Right lobe of liver (tissue), 6 donors: Measurements from ENCODE around the gene CLEC16A. TPM values are rescaled to one million over a fixed set of nuclear protein-coding genes. Genes with fewer than 3 reads are reported as not detected.

Source experiments
- ATAC-seq, 4 donors: fragments of 200-7000 bp; cut with Tn5 transposase; one replicate each; pipeline ENCODE4 v1.9.1; 2020; ENCODE audit warnings: mild to moderate bottlenecking in 4 of 4, moderate library complexity in 4 of 4
- DNase-seq, 3 donors: peaks; one replicate each; pipeline ENCODE4 v3.0.0-alpha.2; 2020
- H3K27ac ChIP-seq, 3 donors: fragments of 200-600 bp; one replicate each; pipeline ENCODE4 v1.8.0; 2022
- H3K27me3 ChIP-seq, 2 donors: fragments of 200-600 bp; one replicate each; pipeline ENCODE4 v1.8.0; 2022
- H3K36me3 ChIP-seq, 4 donors: fragments of 200-600 bp; sonication (generic) in 1 of 4; one replicate each; pipeline versions ENCODE4 v1.5.1 to v1.8.0; 2017 to 2022; ENCODE audit warnings: control low read depth in 1 of 4
- H3K4me1 ChIP-seq, 4 donors: fragments of 200-600 bp; sonication (generic) in 1 of 4; one replicate each; pipeline versions ENCODE4 v1.5.1 to v1.8.0; 2017 to 2022; ENCODE audit warnings: control low read depth in 1 of 4
- H3K4me3 ChIP-seq, 3 donors: fragments of 200-600 bp; one replicate each; pipeline ENCODE4 v1.8.0; 2022
- H3K9me3 ChIP-seq, 4 donors: fragments of 200-600 bp; sonication (generic) in 1 of 4; one replicate each; pipeline versions ENCODE4 v1.5.1 to v1.8.0; 2017 to 2022; ENCODE audit warnings: control low read depth in 1 of 4
- POLR2A ChIP-seq: fragments of 450-650 bp; IDR thresholded peaks from one replicate; pipeline ENCODE4 v1.6.1; 2017; ENCODE audit warnings: antibody characterized with exemption, mild to moderate bottlenecking
- WGBS: methylation state at CpG from one replicate; pipeline ENCODE4 v1.1.6; 2018; ENCODE audit warnings: low coverage, low lambda C conversion rate; ENCODE audit not compliant: insufficient coverage; ENCODE audit errors: missing lambda C conversion rate; 5-methylcytosine and 5-hydroxymethylcytosine counted together
- intact Hi-C, 2 donors: fragments of 100-400 bp; cut with DNase I; formaldehyde crosslinking; loops; one replicate each; pipeline versions ENCODE4 v1.11.2 to v1.14.1; 2022
- total RNA-seq, 6 experiments: library from RNA; depleted of rRNA in 2 of 6; stranded (reverse); fragments of >200 nt in 2 of 6; fragmentation: NEBNext Ultra II Directional in 3 of 6; extraction: Animal tissue kit (Norgen Biotek cat#: 25700) in 3 of 6; gene quantifications; one replicate each; pipeline versions ENCODE4 v1.1.0 to v1.2.4, GENCODE V29; 2016 to 2023
- TF ChIP-seq, protein P1 (sequence below), 4 donors: fragments of 200-600 bp in 3 of 4; fragments of 450-650 bp in 1 of 4; IDR thresholded peaks; one replicate each; pipeline versions ENCODE4 v1.5.1 to v1.8.0; 2016 to 2022; ENCODE audit warnings: antibody characterized with exemption in 4 of 4, mild to moderate bottlenecking in 2 of 4
- donor health status: DM: no; HTN: yes; CAD: no.
- donor health status: DM: no; HTN: no; CAD: no.
- donor health status: DM: no; HTN: no; CAD: no.
- donor health status: DM: no; HTN: yes; CAD: no.
- donor health status: DM: no; HTN: yes; CAD: no.

CLEC16A gene
- total RNA-seq, 6 experiments from 2014 or later: 15.2 to 25.9 (median 19.8) TPM

GRCh38 chr16:10918294-10919002, 25.9 kb upstream of the CLEC16A start:
- TF ChIP-seq, protein P1, sequence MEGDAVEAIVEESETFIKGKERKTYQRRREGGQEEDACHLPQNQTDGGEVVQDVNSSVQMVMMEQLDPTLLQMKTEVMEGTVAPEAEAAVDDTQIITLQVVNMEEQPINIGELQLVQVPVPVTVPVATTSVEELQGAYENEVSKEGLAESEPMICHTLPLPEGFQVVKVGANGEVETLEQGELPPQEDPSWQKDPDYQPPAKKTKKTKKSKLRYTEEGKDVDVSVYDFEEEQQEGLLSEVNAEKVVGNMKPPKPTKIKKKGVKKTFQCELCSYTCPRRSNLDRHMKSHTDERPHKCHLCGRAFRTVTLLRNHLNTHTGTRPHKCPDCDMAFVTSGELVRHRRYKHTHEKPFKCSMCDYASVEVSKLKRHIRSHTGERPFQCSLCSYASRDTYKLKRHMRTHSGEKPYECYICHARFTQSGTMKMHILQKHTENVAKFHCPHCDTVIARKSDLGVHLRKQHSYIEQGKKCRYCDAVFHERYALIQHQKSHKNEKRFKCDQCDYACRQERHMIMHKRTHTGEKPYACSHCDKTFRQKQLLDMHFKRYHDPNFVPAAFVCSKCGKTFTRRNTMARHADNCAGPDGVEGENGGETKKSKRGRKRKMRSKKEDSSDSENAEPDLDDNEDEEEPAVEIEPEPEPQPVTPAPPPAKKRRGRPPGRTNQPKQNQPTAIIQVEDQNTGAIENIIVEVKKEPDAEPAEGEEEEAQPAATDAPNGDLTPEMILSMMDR (IDR thresholded peaks at IDR 0.05): peak; percentile 95 to 97 (median 96)
- no peak for TF ChIP-seq POLR2A
- WGBS: 0% methylated on average over 7 of the region's 21 CpGs
- H3K4me3 ChIP-seq: peak overlapping the region in 1 of 3 donors; percentile 10
- no peaks in the 10 kb centered on the region for H3K36me3 ChIP-seq
- peak; percentile 87 to 94 (median 89) for DNase-seq
- no peaks in the 10 kb centered on the region for H3K27me3 ChIP-seq
- ATAC-seq: peak; percentile 73 to 80 (median 75)
- intact Hi-C loops: loop anchor here in 1 of 2 donors (10.0 kb wide), 1 partner anchor 154 kb away; no protein-coding TSS in a partner anchor
- H3K9me3 ChIP-seq: no peaks in the 10 kb centered on the region
- peak overlapping the region in 1 of 3 donors; percentile 27 for H3K27ac ChIP-seq
- peaks cover 0 to 38% (median 17%) of the 10 kb centered on the region in 4 donors for H3K4me1 ChIP-seq

DNA sequence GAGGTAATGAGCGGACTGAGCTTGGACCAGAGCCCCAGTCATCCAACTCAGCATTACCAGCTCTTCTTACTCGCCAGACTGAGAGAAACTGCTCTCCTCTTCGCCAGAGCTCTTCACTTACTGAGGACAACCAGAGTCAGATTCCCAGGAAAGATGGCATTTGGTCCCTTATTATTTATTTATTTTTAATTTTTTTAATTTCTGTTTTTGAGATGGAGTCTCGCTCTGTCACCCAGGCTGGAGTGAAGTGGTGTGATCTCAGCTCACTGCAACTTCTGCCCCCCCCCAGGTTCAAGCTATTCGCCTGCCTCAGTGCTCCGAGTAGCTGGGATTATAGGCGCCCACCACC, 25.4 kb upstream of the CLEC16A start:
- intact Hi-C loops: loop anchor here in 1 of 2 donors (10.0 kb wide), 1 partner anchor 154 kb away; no protein-coding TSS in a partner anchor
- no peak for ATAC-seq

GRCh38 chr16:10920726-10921427, 23.5 kb upstream of the CLEC16A start:
- Histone ChIP-seq H3K27ac (peak overlapping the region; percentile 49 to 79 (median 61)), H3K9me3 (no peaks in the 10 kb centered on the region), H3K4me1 (peaks cover 0 to 55% (median 26%) of the 10 kb centered on the region in 4 donors), H3K36me3 (peaks cover 0 to 8% (median 0%) of the 10 kb centered on the region in 4 donors), H3K4me3 (no peak overlapping the region), H3K27me3 (no peaks in the 10 kb centered on the region)
- 28% methylated on average over 15 of the region's 15 CpGs for WGBS
- intact Hi-C loops: loop anchor here in 1 of 2 donors (5.0 kb wide), 1 partner anchor 184 kb away; no protein-coding TSS in a partner anchor
- ATAC-seq (peak in 2 of 4 donors; percentile 13 to 17), DNase-seq (no peak)
- TF ChIP-seq, protein P1 (IDR thresholded peaks at IDR 0.05): no peak

More for the DNA sequence above, 25.4 kb upstream of the CLEC16A start:
- Histone ChIP-seq H3K27me3 (no peaks in the 10 kb centered on the region), H3K4me3 (no peak overlapping the region), H3K9me3 (no peaks in the 10 kb centered on the region), H3K27ac (no peak overlapping the region), H3K4me1 (peaks cover 0 to 41% (median 19%) of the 10 kb centered on the region in 4 donors), H3K36me3 (no peaks in the 10 kb centered on the region)
- TF ChIP-seq, protein P1 (IDR thresholded peaks at IDR 0.05): no peak
- TF ChIP-seq POLR2A: no peak
- WGBS: 49% methylated on average over 6 of the region's 7 CpGs
- DNase-seq: no peak

- intact Hi-C loops: loop anchor here in 1 of 2 donors (5.0 kb wide), 1 partner anchor 184 kb away; no protein-coding TSS in a partner anchor
- H3K4me1 ChIP-seq: peaks cover 0 to 64% (median 28%) of the 10 kb centered on the region in 4 donors
- peak overlapping the region in 2 of 3 donors; percentile 7 to 18 for H3K4me3 ChIP-seq
- WGBS: 28% methylated on average over 2 of the region's 10 CpGs
- H3K27me3 ChIP-seq: no peaks in the 10 kb centered on the region
- no peak for TF ChIP-seq POLR2A
- TF ChIP-seq, protein P1 (IDR thresholded peaks at IDR 0.05): no peak
- DNase-seq: no peak
- ATAC-seq: peak in 3 of 4 donors; percentile 2 to 15 (median 3)
- H3K9me3 ChIP-seq: no peaks in the 10 kb centered on the region
- H3K27ac ChIP-seq: peak overlapping the region; percentile 49 to 79 (median 61)
- peaks cover 0 to 9% (median 0%) of the 10 kb centered on the region in 4 donors for H3K36me3 ChIP-seq
Observed at GRCh38 chr16:10921536-10922327, 22.6 kb upstream of the CLEC16A start.
